ENCODE measurements around the gene MANF. TPM values are rescaled to one million over a fixed set of nuclear protein-coding genes. Genes with fewer than 3 reads are reported as not detected.
"Not testable (repeated sequence)": the region's sequence is repeated elsewhere in the genome, so short reads cannot be mapped to it uniquely, and the experiment has no call there.

Gene MANF
- total RNA-seq, 2 donors from 2014 or later: 93.6 to 109 TPM

- no peak for ATAC-seq
- H3K36me3 Mint-ChIP-seq: peaks cover 0 to 7% of the 10 kb centered on the region in 2 donors
- DNase-seq (ENCODE audit: low spot score in 2 of 2): no peak
Measured at GRCh38 chr3:51360806-51361205, 24.3 kb upstream of the MANF start.

GRCh38 chr3:51361746-51362145 is 23.3 kb upstream of the MANF start:
- H3K36me3 Mint-ChIP-seq: peaks cover 0 to 7% of the 10 kb centered on the region in 2 donors
- no peak overlapping the region for H3K27ac Mint-ChIP-seq
- DNase-seq (ENCODE audit: low spot score in 2 of 2) (no peak), ATAC-seq (no peak)
- no peaks in the 10 kb centered on the region for H3K9me3 Mint-ChIP-seq

More at GRCh38 chr3:51360806-51361205, 24.3 kb upstream of the MANF start:
- Mint-ChIP-seq H3K27ac (no peak overlapping the region), H3K9me3 (no peaks in the 10 kb centered on the region)

- H3K9me3 Mint-ChIP-seq: no peaks in the 10 kb centered on the region
- DNase-seq (ENCODE audit: low spot score in 2 of 2) (no peak), ATAC-seq (no peak)
- H3K27ac Mint-ChIP-seq: no peak overlapping the region
- H3K36me3 Mint-ChIP-seq: peaks cover 0 to 7% of the 10 kb centered on the region in 2 donors
Measured at GRCh38 chr3:51362476-51362875, 22.6 kb upstream of the MANF start.

GRCh38 chr3:51368276-51368675 is 16.8 kb upstream of the MANF start:
- DNase-seq (ENCODE audit: low spot score in 2 of 2); H3K27ac Mint-ChIP-seq; H3K36me3 Mint-ChIP-seq; H3K9me3 Mint-ChIP-seq; ATAC-seq: not testable (repeated sequence)

GRCh38 chr3:51371943-51372557 is 13.0 kb upstream of the MANF start:
- Mint-ChIP-seq H3K36me3 (peaks cover 0 to 4% of the 10 kb centered on the region in 2 donors), H3K9me3 (no peaks in the 10 kb centered on the region), H3K27ac (no peak overlapping the region)
- ATAC-seq (peak; percentile 52 to 79), DNase-seq (ENCODE audit: low spot score in 2 of 2) (peak; percentile 37 to 74)

- no peak overlapping the region for H3K27ac Mint-ChIP-seq
- ATAC-seq (no peak), DNase-seq (ENCODE audit: low spot score in 2 of 2) (no peak)
- no peaks in the 10 kb centered on the region for H3K36me3 Mint-ChIP-seq
- no peaks in the 10 kb centered on the region for H3K9me3 Mint-ChIP-seq
Measured at GRCh38 chr3:51373658-51374421, 11.3 kb upstream of the MANF start.

GRCh38 chr3:51374456-51374855 is 10.6 kb upstream of the MANF start:
- peak in 1 of 2 donors; percentile 31 for DNase-seq (ENCODE audit: low spot score in 2 of 2)
- ATAC-seq: no peak
- no peaks in the 10 kb centered on the region for H3K36me3 Mint-ChIP-seq
- H3K9me3 Mint-ChIP-seq: no peaks in the 10 kb centered on the region
- no peak overlapping the region for H3K27ac Mint-ChIP-seq

GRCh38 chr3:51375136-51375535 is 10.0 kb upstream of the MANF start:
- Mint-ChIP-seq H3K9me3 (no peaks in the 10 kb centered on the region), H3K27ac (peak overlapping the region in 1 of 2 donors; percentile 89), H3K36me3 (no peaks in the 10 kb centered on the region)
- no peak for DNase-seq (ENCODE audit: low spot score in 2 of 2)
- no peak for ATAC-seq

- ATAC-seq (no peak), DNase-seq (ENCODE audit: low spot score in 2 of 2) (peak in 1 of 2 donors; percentile 33)
- H3K9me3 Mint-ChIP-seq: no peaks in the 10 kb centered on the region
- no peak overlapping the region for H3K27ac Mint-ChIP-seq
- H3K36me3 Mint-ChIP-seq: no peaks in the 10 kb centered on the region
Measured at GRCh38 chr3:51375571-51375970, 9.5 kb upstream of the MANF start.

GRCh38 chr3:51378065-51378464 is 7.0 kb upstream of the MANF start:
- DNase-seq (ENCODE audit: low spot score in 2 of 2) (peak in 1 of 2 donors; percentile 34), ATAC-seq (no peak)
- Mint-ChIP-seq H3K36me3 (no peaks in the 10 kb centered on the region), H3K9me3 (no peaks in the 10 kb centered on the region), H3K27ac (no peak overlapping the region)

GRCh38 chr3:51378726-51379125 is 6.4 kb upstream of the MANF start:
- Mint-ChIP-seq H3K36me3 (peaks cover 0 to under 1% of the 10 kb centered on the region in 2 donors), H3K27ac (peak overlapping the region; percentile 69 to 73), H3K9me3 (no peaks in the 10 kb centered on the region)
- DNase-seq (ENCODE audit: low spot score in 2 of 2): no peak
- no peak for ATAC-seq

GRCh38 chr3:51379301-51379700 is 5.8 kb upstream of the MANF start:
- H3K27ac Mint-ChIP-seq: peak overlapping the region; percentile 69 to 73
- peak in 1 of 2 donors; percentile 45 for DNase-seq (ENCODE audit: low spot score in 2 of 2)
- ATAC-seq: no peak
- H3K9me3 Mint-ChIP-seq: no peaks in the 10 kb centered on the region
- H3K36me3 Mint-ChIP-seq: peaks cover 6% of the 10 kb centered on the region in 2 donors

GRCh38 chr3:51379746-51380455 is 5.2 kb upstream of the MANF start:
- ATAC-seq: no peak
- H3K27ac Mint-ChIP-seq: peak overlapping the region in 1 of 2 donors; percentile 73
- peaks cover 12% of the 10 kb centered on the region in 2 donors for H3K36me3 Mint-ChIP-seq
- no peaks in the 10 kb centered on the region for H3K9me3 Mint-ChIP-seq
- peak in 1 of 2 donors; percentile 44 for DNase-seq (ENCODE audit: low spot score in 2 of 2)

GRCh38 chr3:51380601-51381332 is 4.3 kb upstream of the MANF start:
- no peak for DNase-seq (ENCODE audit: low spot score in 2 of 2)
- peaks cover 16 to 18% of the 10 kb centered on the region in 2 donors for H3K36me3 Mint-ChIP-seq
- no peaks in the 10 kb centered on the region for H3K9me3 Mint-ChIP-seq
- no peak for ATAC-seq
- H3K27ac Mint-ChIP-seq: no peak overlapping the region

- H3K9me3 Mint-ChIP-seq: no peaks in the 10 kb centered on the region
- no peak overlapping the region for H3K27ac Mint-ChIP-seq
- DNase-seq (ENCODE audit: low spot score in 2 of 2) (peak in 1 of 2 donors; percentile 54), ATAC-seq (no peak)
- peaks cover 22 to 24% of the 10 kb centered on the region in 2 donors for H3K36me3 Mint-ChIP-seq
Measured at GRCh38 chr3:51381333-51381705, 3.8 kb upstream of the MANF start.

- DNase-seq (ENCODE audit: low spot score in 2 of 2) (no peak), ATAC-seq (no peak)
- Mint-ChIP-seq H3K36me3 (peaks cover 25 to 28% of the 10 kb centered on the region in 2 donors), H3K27ac (peak overlapping the region in 1 of 2 donors; percentile 79), H3K9me3 (no peaks in the 10 kb centered on the region)
Measured at GRCh38 chr3:51382076-51382745, 2.9 kb upstream of the MANF start.
